Esophagus muscularis mucosa (tissue), 4 donors: ENCODE measurements around the gene LARGE1. TPM values are rescaled to one million over a fixed set of nuclear protein-coding genes. Genes with fewer than 3 reads are reported as not detected.

Experiments used
- DNase-seq: peaks from one replicate; pipeline ENCODE4 v3.0.0-alpha.2; 2017; ENCODE audit errors: extremely low spot score
- H3K27ac ChIP-seq, 4 donors: fragments of 200-600 bp; sonication (generic); replicated peaks in 1 of 4; 1 replicate in 3 of 4; 2 replicates in 1 of 4; pipeline ENCODE4 v1.5.1; 2016 to 2019; ENCODE audit warnings: mild to moderate bottlenecking in 1 of 4
- H3K27me3 ChIP-seq, 4 donors: fragments of 200-600 bp; sonication (generic); one replicate each; pipeline versions ENCODE4 v1.5.1 to v1.6.0; 2016 to 2019
- H3K36me3 ChIP-seq, 4 donors: fragments of 200-600 bp; sonication (generic); one replicate each; pipeline ENCODE4 v1.5.1; 2016 to 2019
- H3K4me1 ChIP-seq, 4 donors: fragments of 200-600 bp; sonication (generic); one replicate each; pipeline ENCODE4 v1.5.1; 2016 to 2019
- H3K4me3 ChIP-seq, 4 donors: fragments of 200-600 bp; sonication (generic); 1 replicate in 2 of 4; 2 replicates in 2 of 4; pipeline ENCODE4 v1.5.1; 2016 to 2019; ENCODE audit warnings: mild to moderate bottlenecking in 4 of 4, moderate library complexity in 1 of 4
- H3K9me3 ChIP-seq, 4 donors: fragments of 200-600 bp; sonication (generic); 1 replicate in 3 of 4; 2 replicates in 1 of 4; pipeline ENCODE4 v1.5.1; 2016 to 2019
- EP300 ChIP-seq: sonication (generic); formaldehyde crosslinking; IDR thresholded peaks from one replicate; pipeline ENCODE4 v1.6.1; 2017; ENCODE audit warnings: antibody characterized with exemption
- POLR2A ChIP-seq: fragments of 450-650 bp; IDR thresholded peaks from one replicate; pipeline ENCODE4 v1.6.1; 2017; ENCODE audit warnings: antibody characterized with exemption, moderate library complexity, mild to moderate bottlenecking, low read depth
- POLR2AphosphoS5 ChIP-seq, 2 donors: sonication (generic); formaldehyde crosslinking; IDR thresholded peaks; one replicate each; pipeline ENCODE4 v1.6.1; 2017; ENCODE audit warnings: antibody characterized with exemption in 2 of 2
- WGBS: methylation state at CpG from one replicate; pipeline ENCODE4 v1.1.5; 2018; 5-methylcytosine and 5-hydroxymethylcytosine counted together
- intact Hi-C: fragments of 100-400 bp; cut with DNase I; formaldehyde crosslinking; loops from one replicate; pipeline ENCODE4 v1.15.1; 2023
- total RNA-seq, 4 donors: library from RNA; depleted of rRNA; stranded (reverse); fragments of >200 nt; gene quantifications; one replicate each; pipeline versions ENCODE4 v1.1.0 to v1.2.1, GENCODE V29; 2016
- TF ChIP-seq, protein P1 (sequence below), 3 experiments: fragments of 200-600 bp in 2 of 3; fragments of 450-650 bp in 1 of 3; sonication (generic) in 2 of 3; IDR thresholded peaks; one replicate each; pipeline ENCODE4 v1.5.1; 2017 to 2019; ENCODE audit warnings: antibody characterized with exemption in 3 of 3, mild to moderate bottlenecking in 2 of 3, moderate library complexity in 1 of 3

Gene LARGE1
- total RNA-seq, 4 donors from 2014 or later = 29.9 to 48.4 (median 32.4) TPM

GRCh38 chr22:33625959-33626358 lies 294.3 kb downstream of the LARGE1 start:
- WGBS = 85% methylated on average over 8 of the region's 8 CpGs
- no peak overlapping the region for H3K27ac ChIP-seq
- H3K4me3 ChIP-seq = no peak overlapping the region
- no peaks in the 10 kb centered on the region for H3K9me3 ChIP-seq
- H3K36me3 ChIP-seq = peaks cover 0 to 29% (median 11%) of the 10 kb centered on the region in 4 donors
- DNase-seq = no peak
- no peak for TF ChIP-seq EP300
- TF ChIP-seq, protein P1, sequence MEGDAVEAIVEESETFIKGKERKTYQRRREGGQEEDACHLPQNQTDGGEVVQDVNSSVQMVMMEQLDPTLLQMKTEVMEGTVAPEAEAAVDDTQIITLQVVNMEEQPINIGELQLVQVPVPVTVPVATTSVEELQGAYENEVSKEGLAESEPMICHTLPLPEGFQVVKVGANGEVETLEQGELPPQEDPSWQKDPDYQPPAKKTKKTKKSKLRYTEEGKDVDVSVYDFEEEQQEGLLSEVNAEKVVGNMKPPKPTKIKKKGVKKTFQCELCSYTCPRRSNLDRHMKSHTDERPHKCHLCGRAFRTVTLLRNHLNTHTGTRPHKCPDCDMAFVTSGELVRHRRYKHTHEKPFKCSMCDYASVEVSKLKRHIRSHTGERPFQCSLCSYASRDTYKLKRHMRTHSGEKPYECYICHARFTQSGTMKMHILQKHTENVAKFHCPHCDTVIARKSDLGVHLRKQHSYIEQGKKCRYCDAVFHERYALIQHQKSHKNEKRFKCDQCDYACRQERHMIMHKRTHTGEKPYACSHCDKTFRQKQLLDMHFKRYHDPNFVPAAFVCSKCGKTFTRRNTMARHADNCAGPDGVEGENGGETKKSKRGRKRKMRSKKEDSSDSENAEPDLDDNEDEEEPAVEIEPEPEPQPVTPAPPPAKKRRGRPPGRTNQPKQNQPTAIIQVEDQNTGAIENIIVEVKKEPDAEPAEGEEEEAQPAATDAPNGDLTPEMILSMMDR (IDR thresholded peaks at IDR 0.05) = no peak
- H3K27me3 ChIP-seq = no peaks in the 10 kb centered on the region
- intact Hi-C loops = no loop called here
- no peaks in the 10 kb centered on the region for H3K4me1 ChIP-seq

GRCh38 chr22:33620085-33620484 lies 300.2 kb downstream of the LARGE1 start:
- TF ChIP-seq EP300 (no peak), POLR2AphosphoS5 (IDR thresholded peaks at IDR 0.05) (no peak), POLR2A (no peak)
- TF ChIP-seq, protein P1 (IDR thresholded peaks at IDR 0.05) = no peak
- Histone ChIP-seq H3K4me1 (no peaks in the 10 kb centered on the region), H3K27ac (no peak overlapping the region), H3K9me3 (no peaks in the 10 kb centered on the region), H3K4me3 (no peak overlapping the region), H3K36me3 (peaks cover 0 to 18% (median 9%) of the 10 kb centered on the region in 4 donors), H3K27me3 (no peaks in the 10 kb centered on the region)
- 90% methylated on average over 4 of the region's 4 CpGs for WGBS
- DNase-seq = no peak
- intact Hi-C loops = no loop called here

- Histone ChIP-seq H3K9me3 (no peaks in the 10 kb centered on the region), H3K27me3 (no peaks in the 10 kb centered on the region), H3K36me3 (peaks cover 0 to 18% (median 3%) of the 10 kb centered on the region in 4 donors), H3K4me3 (no peak overlapping the region), H3K27ac (no peak overlapping the region), H3K4me1 (peaks cover 0 to 11% (median 0%) of the 10 kb centered on the region in 4 donors)
- TF ChIP-seq, protein P1 (IDR thresholded peaks at IDR 0.05) = no peak
- TF ChIP-seq EP300 = no peak
- no peak for TF ChIP-seq POLR2AphosphoS5 (IDR thresholded peaks at IDR 0.05)
- 97% methylated on average over 7 of the region's 7 CpGs for WGBS
- intact Hi-C loops = no loop called here
- no peak for DNase-seq
Measured at GRCh38 chr22:33606504-33606903, 313.8 kb downstream of the LARGE1 start.

DNA sequence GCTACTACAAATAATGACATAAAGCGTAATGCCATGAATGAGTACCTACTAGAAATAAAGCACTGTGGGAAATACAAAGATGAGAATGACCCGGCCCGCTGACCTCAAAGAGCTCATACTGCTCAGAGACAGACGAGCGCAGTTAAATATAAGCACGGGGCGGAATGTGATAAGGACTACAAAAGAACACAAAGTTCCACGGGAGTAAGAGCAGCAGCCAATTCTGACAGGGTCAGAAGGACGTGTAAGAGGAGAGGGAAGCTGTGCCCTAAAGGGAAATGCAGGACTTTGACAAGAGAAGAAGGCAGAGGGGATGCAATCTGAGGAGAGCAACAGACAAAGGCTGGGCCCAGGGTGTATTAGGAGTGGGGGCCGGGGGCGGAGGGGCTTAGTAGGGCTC lies 314.6 kb downstream of the LARGE1 start:
- no peaks in the 10 kb centered on the region for H3K27me3 ChIP-seq
- H3K4me1 ChIP-seq = peaks cover 0 to 11% (median 0%) of the 10 kb centered on the region in 4 donors
- H3K9me3 ChIP-seq = no peaks in the 10 kb centered on the region
- WGBS = 84% methylated on average over 11 of the region's 11 CpGs
- H3K36me3 ChIP-seq = peaks cover 0 to 18% (median 3%) of the 10 kb centered on the region in 4 donors
- no peak overlapping the region for H3K4me3 ChIP-seq
- intact Hi-C loops = no loop called here
- H3K27ac ChIP-seq = no peak overlapping the region
- no peak for DNase-seq
- TF ChIP-seq, protein P1 (IDR thresholded peaks at IDR 0.05) = no peak
- TF ChIP-seq EP300 = no peak
- no peak for TF ChIP-seq POLR2A
- no peak for TF ChIP-seq POLR2AphosphoS5 (IDR thresholded peaks at IDR 0.05)

DNA sequence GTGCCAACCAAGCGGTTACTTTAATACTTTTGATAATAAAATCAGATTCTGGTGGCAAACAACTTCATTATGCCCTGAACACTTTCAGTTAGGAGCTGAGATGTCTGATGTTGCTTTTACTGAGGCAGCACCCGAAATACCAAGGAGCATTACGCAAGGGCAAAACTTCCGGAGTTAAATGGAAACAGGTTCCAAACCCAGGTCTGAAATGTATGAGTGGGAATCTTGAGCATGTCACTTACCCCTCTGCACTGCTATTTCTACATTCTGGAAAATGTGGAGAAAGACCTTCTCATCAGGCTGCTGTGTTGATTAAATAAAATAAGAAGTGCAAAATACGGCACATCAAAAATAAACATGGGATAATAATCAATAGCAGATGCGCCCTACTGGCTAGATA lies 315.1 kb downstream of the LARGE1 start:
- peaks cover 0 to 11% (median 0%) of the 10 kb centered on the region in 4 donors for H3K4me1 ChIP-seq
- H3K27me3 ChIP-seq = no peaks in the 10 kb centered on the region
- intact Hi-C loops = no loop called here
- no peaks in the 10 kb centered on the region for H3K9me3 ChIP-seq
- no peak overlapping the region for H3K27ac ChIP-seq
- no peak for DNase-seq
- TF ChIP-seq, protein P1 (IDR thresholded peaks at IDR 0.05) = no peak
- no peak for TF ChIP-seq POLR2AphosphoS5 (IDR thresholded peaks at IDR 0.05)
- TF ChIP-seq POLR2A = no peak
- no peak for TF ChIP-seq EP300
- 93% methylated on average over 6 of the region's 6 CpGs for WGBS
- H3K4me3 ChIP-seq = no peak overlapping the region
- H3K36me3 ChIP-seq = peaks cover 0 to 22% (median 3%) of the 10 kb centered on the region in 4 donors
